Lung (tissue), 12 donors: ENCODE measurements around the gene DNAAF9. TPM values are rescaled to one million over a fixed set of nuclear protein-coding genes. Genes with fewer than 3 reads are reported as not detected.

ENCODE experiments used
- ATAC-seq: fragments of 200-7000 bp; cut with Tn5 transposase; one replicate; pipeline ENCODE4 v1.9.1; 2020; ENCODE audit warnings: moderate number of reproducible peaks; ENCODE audit not compliant: insufficient read depth, low FRiP score
- DNase-seq, 3 donors: peaks; one replicate each; pipeline ENCODE4 v3.0.0-alpha.2; 2013 to 2017
- H3K27ac ChIP-seq, 2 donors: one replicate each; pipeline ENCODE4 v1.5.1; 2013; ENCODE audit warnings: mild to moderate bottlenecking in 2 of 2, moderate library complexity in 2 of 2, control low read depth in 1 of 2, inconsistent platforms in 1 of 2, low read depth in 1 of 2, low read length in 1 of 2
- H3K27me3 ChIP-seq, 3 donors: one replicate each; pipeline ENCODE4 v1.5.1; 2013; ENCODE audit warnings: low read length in 2 of 3; ENCODE audit not compliant: control insufficient read depth in 3 of 3, insufficient read depth in 3 of 3
- H3K36me3 ChIP-seq, 4 donors: one replicate each; pipeline ENCODE4 v1.5.1; 2013; ENCODE audit warnings: low read length in 4 of 4, mild to moderate bottlenecking in 1 of 4, moderate library complexity in 1 of 4; ENCODE audit not compliant: control insufficient read depth in 4 of 4, insufficient read depth in 4 of 4
- H3K4me1 ChIP-seq, 5 donors: one replicate each; pipeline ENCODE4 v1.5.1; 2013; ENCODE audit warnings: low read length in 5 of 5, mild to moderate bottlenecking in 2 of 5, moderate library complexity in 1 of 5; ENCODE audit not compliant: control insufficient read depth in 5 of 5, insufficient read depth in 5 of 5
- H3K4me3 ChIP-seq: one replicate; pipeline ENCODE4 v1.5.1; 2013; ENCODE audit warnings: mild to moderate bottlenecking, control low read depth, moderate library complexity
- H3K9ac ChIP-seq, 2 donors: one replicate each; pipeline ENCODE4 v1.5.1; 2013; ENCODE audit warnings: low read length in 2 of 2, control low read depth in 1 of 2; ENCODE audit not compliant: insufficient read depth in 1 of 2
- H3K9me3 ChIP-seq, 4 donors: one replicate each; pipeline ENCODE4 v1.5.1; 2013; ENCODE audit warnings: low read length in 3 of 4, mild to moderate bottlenecking in 1 of 4, moderate library complexity in 1 of 4; ENCODE audit not compliant: control insufficient read depth in 4 of 4, insufficient read depth in 3 of 4
- CTCF ChIP-seq: IDR thresholded peaks from 2 replicates; pipeline ENCODE4 v1.5.1; 2012; ENCODE audit warnings: mild to moderate bottlenecking; ENCODE audit errors: control extremely low read depth, extremely low read depth
- WGBS, 2 donors: extraction: QIAGEN DNeasy Blood & Tissue Kit; methylation state at CpG; one replicate each; pipeline ENCODE4 v1.1.7; 2013; 5-methylcytosine and 5-hydroxymethylcytosine counted together
- polyA plus RNA-seq, 2 donors: library from polyadenylated mRNA; stranded (reverse); fragments of 200-250 nt; gene quantifications; one replicate each; pipeline ENCODE4 v1.2.1, GENCODE V29; 2013
- total RNA-seq, 2 donors: library from RNA; depleted of rRNA in 1 of 2; stranded (reverse); fragments of >200 nt in 1 of 2; gene quantifications; one replicate each; pipeline ENCODE4 v1.2.1, GENCODE V29; 2014 to 2021
- donor health status: control.
- donor health status: control.
- donor health status: Bipolar disorder and iron deficiency.
- donor health status: healthy.
- donor health status: DM: yes; HTN: yes; CAD: no.

Gene DNAAF9
- total and polyA plus RNA-seq, 4 donors, result 5.9 to 26.1 (median 11.6) TPM

- 89 to 90% methylated on average over 1 of the region's 1 CpG for WGBS, 2 donors
- H3K9ac ChIP-seq, result no peak overlapping the region
- H3K27ac ChIP-seq, result no peak overlapping the region
- peaks cover 0 to 6% (median 0%) of the 10 kb centered on the region in 5 donors for H3K4me1 ChIP-seq
- H3K36me3 ChIP-seq, result peaks cover 0 to 3% (median 0%) of the 10 kb centered on the region in 4 donors
- TF ChIP-seq CTCF, result no peak
- no peaks in the 10 kb centered on the region for H3K9me3 ChIP-seq
- no peaks in the 10 kb centered on the region for H3K27me3 ChIP-seq
- DNase-seq, result no peak
- H3K4me3 ChIP-seq, result no peak overlapping the region
- ATAC-seq, result no peak
Measured at GRCh38 chr20:3392756-3393155, 14.7 kb downstream of the DNAAF9 start.

DNA sequence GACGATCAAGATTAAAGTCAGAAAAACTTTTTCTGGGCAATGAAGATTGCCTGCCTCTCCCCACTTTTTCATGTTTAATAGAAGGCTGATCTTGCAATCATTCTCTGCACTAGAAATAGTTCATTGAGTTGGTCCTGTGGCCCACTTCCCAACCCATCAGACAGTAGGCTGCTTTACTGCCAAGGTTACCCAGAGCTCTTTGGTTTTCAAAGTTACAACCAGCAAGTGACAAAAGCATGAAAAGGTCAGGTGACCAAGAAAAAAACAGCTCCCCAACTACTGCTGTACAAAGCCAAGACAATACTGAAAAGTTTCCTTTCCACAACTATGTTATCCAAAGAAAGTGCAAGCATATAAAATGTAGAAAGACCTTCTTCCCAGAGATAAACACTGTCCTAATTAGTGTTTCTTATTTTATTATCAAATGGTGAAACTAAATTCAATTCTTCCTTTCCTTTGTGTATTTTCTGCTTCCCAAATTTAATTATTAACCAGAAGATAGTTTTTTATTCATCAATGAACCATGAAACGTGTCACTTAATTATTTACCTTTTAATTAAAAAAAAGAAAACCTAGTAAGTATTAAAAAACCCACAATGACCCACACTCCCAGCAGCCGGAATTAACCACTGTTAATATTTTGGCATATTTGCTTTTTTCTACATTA is 16.6 kb downstream of the DNAAF9 start:
- WGBS, 2 donors, result 69 to 90% methylated on average over 3 of the region's 3 CpGs
- no peak overlapping the region for H3K4me3 ChIP-seq
- peaks cover 0 to 3% (median 0%) of the 10 kb centered on the region in 4 donors for H3K9me3 ChIP-seq
- H3K27me3 ChIP-seq, result no peaks in the 10 kb centered on the region
- peaks cover 0 to 5% (median 0%) of the 10 kb centered on the region in 5 donors for H3K4me1 ChIP-seq
- no peak overlapping the region for H3K9ac ChIP-seq
- peak in 1 of 3 donors; percentile 4 for DNase-seq
- peaks cover 0 to 3% (median 0%) of the 10 kb centered on the region in 4 donors for H3K36me3 ChIP-seq
- TF ChIP-seq CTCF, result no peak
- no peak overlapping the region for H3K27ac ChIP-seq
- no peak for ATAC-seq

DNA sequence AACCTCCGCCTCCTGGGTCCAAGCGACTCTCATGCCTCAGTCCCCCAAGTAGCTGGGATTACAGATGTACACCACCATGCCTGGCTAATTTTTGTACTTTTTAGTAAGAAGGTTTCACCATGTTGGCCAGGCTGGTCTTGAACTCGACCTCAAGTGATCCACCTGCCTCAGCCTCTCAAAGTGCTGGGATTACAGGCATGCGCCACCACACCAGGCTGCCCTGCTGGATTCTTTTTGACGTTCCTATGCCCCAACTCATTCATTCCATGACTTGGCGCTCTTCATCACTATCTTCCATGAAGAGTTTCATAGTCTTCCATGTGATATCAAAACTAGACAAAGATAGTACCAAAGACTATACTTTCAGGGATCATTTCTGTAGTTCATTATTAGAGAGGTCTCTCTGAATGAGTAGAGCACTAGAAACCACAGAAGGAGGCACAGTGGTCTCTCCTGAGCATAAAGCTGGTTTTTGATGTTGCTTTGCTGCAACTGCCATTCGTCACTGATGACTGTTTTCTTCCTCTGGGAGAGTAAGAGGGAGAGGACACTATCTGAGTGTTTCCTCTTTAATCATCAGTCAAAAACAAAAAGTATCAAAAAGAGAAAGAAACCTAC is 23.5 kb downstream of the DNAAF9 start:
- DNase-seq (no peak), ATAC-seq (no peak)
- WGBS, 2 donors, result 89 to 95% methylated on average over 7 of the region's 7 CpGs
- no peak for TF ChIP-seq CTCF
- Histone ChIP-seq H3K27ac (no peak overlapping the region), H3K4me3 (no peak overlapping the region), H3K9ac (no peak overlapping the region), H3K9me3 (peaks cover 0 to 3% (median 1%) of the 10 kb centered on the region in 4 donors), H3K27me3 (no peaks in the 10 kb centered on the region), H3K36me3 (peaks cover 0 to 9% (median 2%) of the 10 kb centered on the region in 4 donors), H3K4me1 (peaks cover 0 to 10% (median 0%) of the 10 kb centered on the region in 5 donors)
